NCI-H1105 (cell line): Measurements from ENCODE around the gene STK16.
A peak's percentile ranks its signal among the peaks of the same experiment; 100 is the strongest.

Experiments used
- DNase-seq: peaks from one replicate; lab custom pipeline; 2025; lab: John Stamatoyannopoulos, UW

Gene STK16

DNA sequence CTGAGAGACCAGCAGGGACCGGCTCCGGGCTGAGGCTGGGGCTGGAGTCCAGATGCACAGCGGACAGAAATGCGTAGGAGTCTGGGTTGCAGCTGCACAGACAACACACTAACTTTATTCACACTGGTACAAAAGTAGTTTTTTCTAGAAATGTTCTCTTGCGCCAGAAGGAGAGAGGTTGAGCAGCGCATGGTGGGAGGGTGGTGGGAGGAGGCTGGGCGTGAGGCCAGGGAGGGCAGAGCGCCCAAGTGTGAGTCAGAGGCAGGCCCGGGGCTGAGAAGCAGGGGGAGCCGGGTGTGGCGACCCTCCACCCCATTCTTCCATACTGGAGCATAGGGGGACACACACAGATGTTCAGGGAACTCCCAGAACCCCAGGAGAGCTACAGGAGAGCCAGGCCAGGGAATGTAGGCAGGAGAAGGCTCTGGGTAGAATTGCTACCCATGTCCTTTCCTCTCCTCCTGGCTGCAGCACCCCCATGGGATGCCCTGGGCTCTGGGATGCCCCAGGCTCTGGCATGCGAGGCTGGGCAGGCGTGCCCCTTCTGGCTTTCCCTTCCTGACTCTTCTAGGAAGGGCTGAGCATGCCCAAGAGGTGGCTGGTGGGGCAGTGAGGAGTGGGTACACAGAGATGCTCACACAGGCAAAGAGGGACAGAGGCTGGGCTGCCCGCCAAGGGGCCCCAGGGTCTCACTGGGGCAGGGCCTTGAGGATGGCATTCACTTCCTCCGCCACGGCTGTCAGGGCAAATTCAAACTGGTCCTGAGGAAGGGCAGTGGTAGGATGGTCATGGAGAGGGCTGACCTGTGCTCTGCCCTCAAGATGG, 44.5 kb downstream of the STK16 start:
- DNase-seq: no peak

- DNase-seq: no peak
Observed at GRCh38 chr2:219290381-219291171, 45.3 kb downstream of the STK16 start.

DNA sequence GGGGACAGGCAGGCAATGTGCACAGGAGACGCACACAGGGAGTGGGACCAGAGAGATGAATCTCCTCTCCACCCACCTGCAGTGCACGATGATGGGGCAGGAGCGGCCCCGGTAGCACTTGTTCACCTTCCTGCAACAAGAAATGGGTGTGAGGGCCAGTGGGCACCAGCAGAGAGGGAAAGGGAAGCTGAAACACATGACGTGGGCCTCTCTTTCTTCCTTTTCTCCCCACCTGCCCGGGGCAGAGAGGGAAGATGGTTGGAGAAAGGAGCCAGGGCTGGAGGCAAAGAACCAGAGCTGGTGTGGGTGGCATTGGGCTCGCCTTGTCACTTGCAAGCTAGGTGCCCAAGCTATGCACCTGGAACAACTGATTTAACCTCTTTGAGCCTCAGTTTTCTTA, 46.1 kb downstream of the STK16 start:
- no peak for DNase-seq

DNA sequence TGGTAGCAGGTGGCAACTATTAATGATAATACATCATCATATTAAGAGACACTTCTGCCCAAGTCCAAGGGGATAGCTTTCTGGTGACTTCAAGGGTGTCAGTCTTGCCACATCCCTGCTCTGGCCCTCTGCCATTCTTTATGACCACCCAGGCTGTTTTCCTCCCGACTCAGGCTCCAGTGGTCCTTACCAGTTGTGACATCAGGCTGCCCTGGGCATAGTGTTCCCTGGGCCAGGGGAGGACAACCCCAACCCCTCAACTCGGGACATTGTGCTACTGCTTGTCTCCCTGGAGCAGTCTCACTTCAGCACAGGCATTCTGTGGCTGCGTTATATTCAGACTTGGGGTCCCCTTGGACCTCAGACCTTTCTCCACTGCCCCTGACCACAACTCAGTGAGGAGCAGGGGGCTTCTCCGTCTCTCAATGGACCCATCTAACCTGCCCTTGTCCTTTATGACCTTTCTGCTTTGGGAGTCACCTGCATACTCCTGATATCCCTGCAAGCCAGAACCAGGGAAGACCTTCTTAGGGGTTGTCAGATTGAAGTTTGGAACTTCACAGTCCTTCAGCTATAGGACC, 46.7 kb downstream of the STK16 start:
- DNase-seq: no peak

- no peak for DNase-seq
Observed at GRCh38 chr2:219292616-219293015, 47.3 kb downstream of the STK16 start.

DNA sequence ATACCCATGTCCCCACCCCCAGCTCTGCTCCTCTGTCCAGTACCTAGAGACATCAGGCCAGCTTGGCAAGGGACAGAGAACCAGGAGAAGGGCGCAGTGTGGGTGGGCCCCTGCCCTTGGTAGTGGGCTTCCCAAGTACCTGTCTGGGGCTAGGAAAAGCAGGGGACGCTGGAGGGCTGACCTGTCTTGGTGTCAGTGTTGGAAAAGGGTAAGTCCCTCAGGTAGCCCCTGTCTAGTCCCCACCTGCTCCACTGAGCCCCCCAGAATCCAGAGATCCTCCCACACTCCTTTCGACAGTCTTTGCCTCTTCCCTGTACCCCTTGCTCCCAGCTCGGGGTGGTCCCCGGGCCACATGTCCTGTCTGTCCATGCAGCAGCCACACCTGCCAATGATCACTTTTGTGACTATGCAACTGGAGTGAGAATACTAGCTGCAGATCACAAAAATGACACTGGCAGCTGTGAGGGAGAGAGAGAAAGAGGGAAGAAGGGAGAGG, 48.5 kb downstream of the STK16 start:
- DNase-seq: no peak

GRCh38 chr2:219294356-219295351, 49.4 kb downstream of the STK16 start:
- DNase-seq: no peak

DNA sequence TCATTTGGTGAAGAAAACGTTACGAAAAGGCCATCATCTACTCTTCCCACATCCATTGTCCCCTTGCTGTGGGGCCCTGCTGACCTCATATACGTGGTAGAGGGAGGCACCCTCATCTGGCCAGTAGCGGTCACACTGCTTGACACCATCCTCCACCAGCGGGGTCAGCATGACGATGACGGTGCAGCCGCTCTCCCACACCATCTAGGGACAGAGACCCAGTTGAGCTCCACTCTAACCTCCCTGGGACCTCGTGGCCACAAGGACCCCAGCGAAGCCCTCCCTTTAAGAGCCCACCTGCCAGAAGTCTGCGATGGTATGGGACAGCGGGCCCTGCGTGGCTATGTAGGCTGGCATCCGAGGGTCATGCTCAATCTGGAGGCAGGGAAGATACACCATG, 50.9 kb downstream of the STK16 start:
- no peak for DNase-seq

- DNase-seq: no peak
Observed at GRCh38 chr2:219296631-219297391, 51.5 kb downstream of the STK16 start.

GRCh38 chr2:219297766-219298456, 52.6 kb downstream of the STK16 start:
- no peak for DNase-seq

DNA sequence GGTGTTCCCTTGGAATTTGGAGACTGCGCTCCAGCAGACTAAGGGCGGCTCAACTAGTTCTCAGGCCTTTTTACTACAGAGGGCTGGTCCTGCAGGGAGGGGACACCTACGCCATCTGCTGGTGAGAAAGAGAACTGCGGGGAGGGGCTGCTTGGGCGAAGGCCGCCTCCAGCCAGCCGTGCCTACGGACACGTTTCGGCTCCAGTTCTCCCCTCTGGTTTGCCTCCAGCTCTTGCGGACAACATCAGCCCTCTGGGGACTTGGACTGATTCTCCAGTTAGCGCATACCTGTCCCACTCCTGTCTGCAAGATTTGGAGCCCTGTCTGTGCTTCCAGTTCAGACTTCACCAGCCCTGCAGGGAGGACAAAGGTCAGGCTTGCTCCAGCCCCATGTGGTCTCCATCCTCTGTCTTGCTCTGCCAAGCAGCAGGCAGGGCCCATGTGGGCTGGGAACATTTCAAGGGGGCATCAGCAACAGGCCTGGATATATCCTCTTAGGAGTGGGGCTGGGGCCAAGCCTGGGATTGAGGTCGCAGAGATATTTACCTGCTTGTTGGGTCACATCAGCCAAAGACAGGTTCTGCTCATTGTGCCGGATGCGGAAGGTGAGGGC, 53.6 kb downstream of the STK16 start:
- DNase-seq: peak; percentile 36

GRCh38 chr2:219299372-219299760, 54.1 kb downstream of the STK16 start:
- DNase-seq: no peak
